ENCODE results near the gene HOXA5. TPM values are rescaled to one million over a fixed set of nuclear protein-coding genes. Genes with fewer than 3 reads are reported as not detected.
A peak's percentile ranks its signal among the peaks of the same experiment; 100 is the strongest.

HOXA5 gene
- total RNA-seq, 2 experiments from 2014 or later, result 3.4 to 7.4 TPM

- no peak for DNase-seq (ENCODE audit: low spot score)
- intact Hi-C loops (cut with micrococcal nuclease; ENCODE audit: unreplicated experiment), result loop anchor here (10.0 kb wide), 1 partner anchor 1260 kb away; no protein-coding TSS in a partner anchor
- no peak for TF ChIP-seq CTCF (conservative IDR thresholded peaks at IDR 0.05; ENCODE audit: low read length)
- no peak for TF ChIP-seq EZH2phosphoT487 (IDR thresholded peaks at IDR 0.05; ENCODE audit: borderline replicate concordance, low read depth, low read length)
- no peak overlapping the region for H3K27ac ChIP-seq (ENCODE audit: low read depth, low read length, poor library complexity, severe bottlenecking)
- ChIA-PET POLR2A (no interaction called here), CTCF (ENCODE audit: unreplicated experiment) (no interaction called here)
- no peaks in the 10 kb centered on the region for H3K9me2 ChIP-seq (ENCODE audit: insufficient read depth, low read length)
- H3K9me3 ChIP-seq (ENCODE audit: low read length), result no peaks in the 10 kb centered on the region
- peaks cover 41% of the 10 kb centered on the region for H3K4me1 ChIP-seq (ENCODE audit: insufficient read depth, low read length, poor library complexity, severe bottlenecking)
- H2AFZ ChIP-seq (ENCODE audit: low read length), result no peak overlapping the region
- no peak overlapping the region for H3K4me3 ChIP-seq (ENCODE audit: low read depth, low read length, poor library complexity, severe bottlenecking)
- BruUV-seq (replicated peaks), result no TSS peak
- peaks cover 7% of the 10 kb centered on the region; the same call in 1 of the 2 replicates for H3K79me2 ChIP-seq (ENCODE audit: insufficient read depth, low read depth, low read length)
- H3K36me3 ChIP-seq (ENCODE audit: insufficient read depth, low read length), result no peaks in the 10 kb centered on the region
- H3K4me2 ChIP-seq (ENCODE audit: low read length), result peak overlapping the region; percentile 84
- H4K20me1 ChIP-seq (ENCODE audit: insufficient read depth, low read length), result no peaks in the 10 kb centered on the region
Measured at GRCh38 chr7:27154369-27154768, 10.9 kb upstream of the HOXA5 start.

- no peak overlapping the region for H3K4me2 ChIP-seq (ENCODE audit: low read length)
- H3K79me2 ChIP-seq (ENCODE audit: insufficient read depth, low read depth, low read length), result peaks cover 8% of the 10 kb centered on the region; the same call in 1 of the 2 replicates
- H3K4me1 ChIP-seq (ENCODE audit: insufficient read depth, low read length, poor library complexity, severe bottlenecking), result peaks cover 49% of the 10 kb centered on the region
- intact Hi-C loops (cut with micrococcal nuclease; ENCODE audit: unreplicated experiment), result loop anchor here (10.0 kb wide), 1 partner anchor 1259 kb away; no protein-coding TSS in a partner anchor
- no peaks in the 10 kb centered on the region for H3K36me3 ChIP-seq (ENCODE audit: insufficient read depth, low read length)
- TF ChIP-seq CTCF (conservative IDR thresholded peaks at IDR 0.05; ENCODE audit: low read length) (no peak), EZH2phosphoT487 (IDR thresholded peaks at IDR 0.05; ENCODE audit: borderline replicate concordance, low read depth, low read length) (no peak)
- no peak overlapping the region for H3K4me3 ChIP-seq (ENCODE audit: low read depth, low read length, poor library complexity, severe bottlenecking)
- POLR2A ChIA-PET, result interaction anchor here (1.0 kb wide), 1 partner anchor 460 kb away, joined by 4 read pairs; no protein-coding TSS in a partner anchor
- CTCF ChIA-PET (ENCODE audit: unreplicated experiment), result no interaction called here
- H2AFZ ChIP-seq (ENCODE audit: low read length), result no peak overlapping the region
- DNase-seq (ENCODE audit: low spot score), result no peak
- no TSS peak for BruUV-seq (replicated peaks)
- no peak overlapping the region for H3K27ac ChIP-seq (ENCODE audit: low read depth, low read length, poor library complexity, severe bottlenecking)
- no peaks in the 10 kb centered on the region for H3K9me3 ChIP-seq (ENCODE audit: low read length)
- no peaks in the 10 kb centered on the region for H4K20me1 ChIP-seq (ENCODE audit: insufficient read depth, low read length)
- H3K9me2 ChIP-seq (ENCODE audit: insufficient read depth, low read length), result no peaks in the 10 kb centered on the region
Measured at GRCh38 chr7:27153526-27153925, 10.0 kb upstream of the HOXA5 start.

- H3K36me3 ChIP-seq (ENCODE audit: insufficient read depth, low read length), result no peaks in the 10 kb centered on the region
- peak overlapping the region; percentile 95; the same call in 1 of the 2 replicates for H2AFZ ChIP-seq (ENCODE audit: low read length)
- H3K4me3 ChIP-seq (ENCODE audit: low read depth, low read length, poor library complexity, severe bottlenecking), result no peak overlapping the region
- no peaks in the 10 kb centered on the region for H3K9me2 ChIP-seq (ENCODE audit: insufficient read depth, low read length)
- H3K4me1 ChIP-seq (ENCODE audit: insufficient read depth, low read length, poor library complexity, severe bottlenecking), result peaks cover 55% of the 10 kb centered on the region
- no peak for DNase-seq (ENCODE audit: low spot score)
- BruUV-seq (replicated peaks), result no TSS peak
- CTCF ChIA-PET (ENCODE audit: unreplicated experiment), result no interaction called here
- H3K79me2 ChIP-seq (ENCODE audit: insufficient read depth, low read depth, low read length), result peaks cover 8% of the 10 kb centered on the region; the same call in 1 of the 2 replicates
- H3K9me3 ChIP-seq (ENCODE audit: low read length), result no peaks in the 10 kb centered on the region
- TF ChIP-seq EZH2phosphoT487 (IDR thresholded peaks at IDR 0.05; ENCODE audit: borderline replicate concordance, low read depth, low read length) (no peak), CTCF (conservative IDR thresholded peaks at IDR 0.05; ENCODE audit: low read length) (no peak)
- POLR2A ChIA-PET, result interaction anchor here (1.0 kb wide), 1 partner anchor 460 kb away, joined by 4 read pairs; no protein-coding TSS in a partner anchor
- intact Hi-C loops (cut with micrococcal nuclease; ENCODE audit: unreplicated experiment), result loop anchor here (10.0 kb wide), 1 partner anchor 1258 kb away; no protein-coding TSS in a partner anchor
- H3K4me2 ChIP-seq (ENCODE audit: low read length), result no peak overlapping the region
- no peak overlapping the region for H3K27ac ChIP-seq (ENCODE audit: low read depth, low read length, poor library complexity, severe bottlenecking)
- H4K20me1 ChIP-seq (ENCODE audit: insufficient read depth, low read length), result no peaks in the 10 kb centered on the region
Measured at GRCh38 chr7:27152816-27153442, 9.4 kb upstream of the HOXA5 start.

Measured in OCI-LY7 (cell line).